HFFc6 (cell line): ENCODE results near the gene KCND2. TPM values are rescaled to one million over a fixed set of nuclear protein-coding genes. Genes with fewer than 3 reads are reported as not detected.

Experiments
- DNase-seq: peaks from one replicate; pipeline ENCODE4 v3.0.0-alpha.2; 2018
- H3K27ac Mint-ChIP-seq: 2 replicates; pipeline ENCODE4 v1.8.0; 2020; ENCODE audit warnings: mild to moderate bottlenecking, mixed read lengths
- H3K27me3 Mint-ChIP-seq: 2 replicates; pipeline ENCODE4 v1.8.0; 2021; ENCODE audit warnings: mild to moderate bottlenecking, moderate library complexity, mixed read lengths; ENCODE audit not compliant: insufficient read depth
- H3K36me3 Mint-ChIP-seq: 2 replicates; pipeline ENCODE4 v1.8.0; 2021; ENCODE audit warnings: low read depth, mixed read lengths
- H3K4me1 Mint-ChIP-seq: 2 replicates; pipeline ENCODE4 v1.8.0; 2020; ENCODE audit warnings: low read depth, mixed read lengths
- H3K4me3 Mint-ChIP-seq: 2 replicates; pipeline ENCODE4 v1.8.0; 2020; ENCODE audit warnings: mild to moderate bottlenecking, moderate library complexity, mixed read lengths
- H3K9me3 Mint-ChIP-seq: 2 replicates; pipeline ENCODE4 v1.8.0; 2020; ENCODE audit warnings: mild to moderate bottlenecking, mixed read lengths
- total RNA-seq, 6 experiments: library from RNA; stranded (reverse); fragmentation: NEBNext Ultra II Directional; extraction: Animal tissue kit (Norgen Biotek cat#: 25700); gene quantifications; 2 replicates in 1 of 6; 3 replicates in 5 of 6; pipeline ENCODE4 v1.2.3, GENCODE V29; 2021
- TF ChIP-seq, protein P1 (sequence below): fragments of 200-600 bp; sonication (generic); IDR thresholded peaks from 2 replicates; pipeline ENCODE4 v1.5.0; 2021; ENCODE audit warnings: antibody characterized with exemption, mild to moderate bottlenecking

KCND2 gene
- total RNA-seq, 6 experiments from 2014 or later = not detected

DNA sequence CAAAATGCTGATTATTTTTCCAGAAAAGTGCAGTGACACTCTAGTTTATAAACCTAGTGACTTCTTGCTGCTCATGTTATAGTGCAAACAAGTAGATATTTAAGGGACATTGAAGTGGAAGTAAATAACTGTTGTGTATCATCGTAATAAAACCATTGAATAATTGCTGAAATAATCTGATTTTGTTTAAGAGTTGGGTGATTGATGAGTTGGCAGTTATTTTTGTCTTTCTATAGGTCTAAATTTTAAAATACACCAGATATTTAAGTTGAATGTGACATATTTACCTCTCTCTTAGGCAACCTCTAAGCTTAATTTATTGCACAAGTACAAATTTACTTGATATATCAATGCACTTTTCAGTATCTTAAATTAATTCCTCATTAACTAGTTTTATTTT lies 392.1 kb downstream of the KCND2 start:
- H3K27me3 Mint-ChIP-seq = no peaks in the 10 kb centered on the region
- no peak for DNase-seq
- H3K36me3 Mint-ChIP-seq = no peaks in the 10 kb centered on the region
- TF ChIP-seq, protein P1, sequence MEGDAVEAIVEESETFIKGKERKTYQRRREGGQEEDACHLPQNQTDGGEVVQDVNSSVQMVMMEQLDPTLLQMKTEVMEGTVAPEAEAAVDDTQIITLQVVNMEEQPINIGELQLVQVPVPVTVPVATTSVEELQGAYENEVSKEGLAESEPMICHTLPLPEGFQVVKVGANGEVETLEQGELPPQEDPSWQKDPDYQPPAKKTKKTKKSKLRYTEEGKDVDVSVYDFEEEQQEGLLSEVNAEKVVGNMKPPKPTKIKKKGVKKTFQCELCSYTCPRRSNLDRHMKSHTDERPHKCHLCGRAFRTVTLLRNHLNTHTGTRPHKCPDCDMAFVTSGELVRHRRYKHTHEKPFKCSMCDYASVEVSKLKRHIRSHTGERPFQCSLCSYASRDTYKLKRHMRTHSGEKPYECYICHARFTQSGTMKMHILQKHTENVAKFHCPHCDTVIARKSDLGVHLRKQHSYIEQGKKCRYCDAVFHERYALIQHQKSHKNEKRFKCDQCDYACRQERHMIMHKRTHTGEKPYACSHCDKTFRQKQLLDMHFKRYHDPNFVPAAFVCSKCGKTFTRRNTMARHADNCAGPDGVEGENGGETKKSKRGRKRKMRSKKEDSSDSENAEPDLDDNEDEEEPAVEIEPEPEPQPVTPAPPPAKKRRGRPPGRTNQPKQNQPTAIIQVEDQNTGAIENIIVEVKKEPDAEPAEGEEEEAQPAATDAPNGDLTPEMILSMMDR = no peak
- no peak overlapping the region for H3K27ac Mint-ChIP-seq
- H3K4me3 Mint-ChIP-seq = no peak overlapping the region
- peaks cover 9% of the 10 kb centered on the region; the same call in 1 of the 2 replicates for H3K9me3 Mint-ChIP-seq
- H3K4me1 Mint-ChIP-seq = no peaks in the 10 kb centered on the region

DNA sequence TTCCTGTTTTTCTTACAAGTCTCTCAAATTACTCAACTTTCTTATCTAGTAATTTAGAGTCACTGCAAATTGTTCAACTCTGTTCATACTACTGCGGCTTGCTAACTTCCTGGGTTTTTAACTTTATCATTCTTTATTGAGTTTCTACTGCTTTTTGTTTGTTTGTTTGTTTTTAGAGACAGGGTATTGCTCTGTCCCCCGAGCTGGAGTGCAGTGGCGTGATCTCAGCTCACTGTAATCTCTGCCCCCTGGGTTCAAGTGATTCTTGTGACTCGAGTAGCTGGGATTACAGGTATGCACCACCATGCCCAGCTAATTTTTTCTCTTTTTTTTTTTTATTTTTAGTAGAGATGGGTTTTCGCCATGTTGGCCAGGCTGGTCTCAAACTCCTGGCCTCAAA lies 402.1 kb downstream of the KCND2 start:
- H3K27me3 Mint-ChIP-seq = no peaks in the 10 kb centered on the region
- H3K4me3 Mint-ChIP-seq = no peak overlapping the region
- TF ChIP-seq, protein P1 = no peak
- no peaks in the 10 kb centered on the region for H3K36me3 Mint-ChIP-seq
- DNase-seq = no peak
- H3K9me3 Mint-ChIP-seq = peaks cover 14% of the 10 kb centered on the region
- no peak overlapping the region for H3K27ac Mint-ChIP-seq
- no peaks in the 10 kb centered on the region for H3K4me1 Mint-ChIP-seq

DNA sequence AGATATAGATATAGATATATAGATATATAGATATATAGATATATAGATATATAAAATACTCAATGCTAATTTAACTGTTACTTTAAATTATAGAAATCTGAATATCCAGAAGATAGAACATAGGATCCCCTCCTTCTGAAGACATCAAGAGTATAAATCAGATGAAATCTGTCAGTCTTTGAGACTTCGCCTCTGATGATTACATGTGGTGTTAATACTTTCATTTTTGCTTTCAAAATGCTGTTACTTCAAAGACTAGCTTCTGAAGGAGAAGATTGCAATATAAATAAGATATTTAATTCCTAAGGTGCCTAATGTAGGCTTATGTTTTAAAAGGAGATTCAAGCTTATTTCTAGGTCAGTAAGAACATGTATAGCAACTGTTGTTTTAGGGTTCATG lies 404.6 kb downstream of the KCND2 start:
- Mint-ChIP-seq H3K4me1 (no peaks in the 10 kb centered on the region), H3K27me3 (no peaks in the 10 kb centered on the region), H3K4me3 (no peak overlapping the region), H3K9me3 (peaks cover 8% of the 10 kb centered on the region), H3K27ac (no peak overlapping the region), H3K36me3 (no peaks in the 10 kb centered on the region)
- no peak for DNase-seq
- TF ChIP-seq, protein P1 = no peak

DNA sequence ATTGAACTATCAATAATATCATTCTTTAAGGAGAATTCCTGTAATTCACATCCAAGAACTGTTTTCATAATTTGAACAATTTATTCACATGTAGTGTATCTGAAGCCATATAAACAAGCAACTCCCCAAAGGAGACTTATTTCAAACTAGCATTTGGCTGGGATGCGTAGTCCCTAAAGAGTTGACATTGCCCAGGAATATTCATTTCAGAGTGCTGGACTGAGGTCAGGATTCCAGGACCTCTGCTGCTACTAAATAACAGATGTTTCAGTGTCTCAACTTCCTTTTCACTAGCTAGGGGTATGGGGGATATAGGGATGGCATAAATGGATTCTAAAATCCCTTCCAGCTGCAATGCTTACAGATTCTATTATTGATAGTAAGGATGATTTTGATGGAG lies 408.0 kb downstream of the KCND2 start:
- no peak overlapping the region for H3K27ac Mint-ChIP-seq

DNA sequence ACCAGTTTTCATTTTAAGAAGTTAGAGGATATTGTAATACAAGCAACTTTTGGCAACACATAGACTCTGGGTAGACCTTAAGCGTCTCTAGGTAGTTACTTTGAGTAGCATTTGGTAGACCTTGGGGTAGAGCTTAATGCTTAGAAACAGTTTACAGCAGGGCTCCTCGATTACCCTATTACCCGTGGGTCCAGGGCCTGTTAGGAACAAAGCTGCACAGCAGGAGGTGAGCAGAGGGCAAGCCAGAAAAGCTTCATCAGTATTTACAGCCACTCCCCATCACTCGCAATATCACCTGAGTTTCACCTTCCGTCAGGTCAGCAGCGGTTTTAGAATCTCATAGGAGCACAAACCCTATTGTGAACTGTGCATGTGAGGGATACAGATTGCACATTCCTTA lies 411.5 kb downstream of the KCND2 start:
- Mint-ChIP-seq H3K9me3 (no peaks in the 10 kb centered on the region), H3K27me3 (no peaks in the 10 kb centered on the region), H3K36me3 (no peaks in the 10 kb centered on the region), H3K27ac (no peak overlapping the region), H3K4me1 (no peaks in the 10 kb centered on the region), H3K4me3 (no peak overlapping the region)
- no peak for DNase-seq
- TF ChIP-seq, protein P1 = no peak

More for the DNA sequence above, 408.0 kb downstream of the KCND2 start:
- TF ChIP-seq, protein P1 = no peak
- Mint-ChIP-seq H3K4me3 (no peak overlapping the region), H3K27me3 (no peaks in the 10 kb centered on the region), H3K36me3 (no peaks in the 10 kb centered on the region), H3K9me3 (no peaks in the 10 kb centered on the region), H3K4me1 (no peaks in the 10 kb centered on the region)
- no peak for DNase-seq

DNA sequence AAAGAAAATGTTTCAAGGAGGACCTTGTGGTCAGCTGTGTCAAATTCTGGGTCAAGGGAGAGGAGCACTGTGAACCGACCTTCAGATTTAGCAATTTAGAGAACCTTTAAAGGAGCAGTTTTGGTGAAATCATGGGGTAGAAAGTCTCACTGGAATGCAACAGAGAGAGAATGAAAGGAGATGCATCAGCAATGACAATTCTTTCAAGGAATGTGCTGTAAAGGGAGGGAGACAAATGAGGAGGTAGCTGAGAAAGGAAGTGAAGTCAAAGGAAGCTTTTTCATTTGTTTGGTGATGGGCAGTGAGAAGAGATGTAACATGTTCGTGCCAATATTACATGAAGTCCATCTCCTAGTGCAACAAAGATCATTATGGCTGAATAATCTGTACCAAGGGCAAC lies 418.9 kb downstream of the KCND2 start:
- DNase-seq = no peak
- Mint-ChIP-seq H3K4me3 (no peak overlapping the region), H3K4me1 (no peaks in the 10 kb centered on the region), H3K36me3 (no peaks in the 10 kb centered on the region), H3K9me3 (peaks cover 22% of the 10 kb centered on the region), H3K27ac (no peak overlapping the region), H3K27me3 (no peaks in the 10 kb centered on the region)
- TF ChIP-seq, protein P1 = no peak
